ENCODE results near the gene HOXC10.
A peak's percentile ranks its signal among the peaks of the same experiment; 100 is the strongest.

HOXC10 gene

DNA sequence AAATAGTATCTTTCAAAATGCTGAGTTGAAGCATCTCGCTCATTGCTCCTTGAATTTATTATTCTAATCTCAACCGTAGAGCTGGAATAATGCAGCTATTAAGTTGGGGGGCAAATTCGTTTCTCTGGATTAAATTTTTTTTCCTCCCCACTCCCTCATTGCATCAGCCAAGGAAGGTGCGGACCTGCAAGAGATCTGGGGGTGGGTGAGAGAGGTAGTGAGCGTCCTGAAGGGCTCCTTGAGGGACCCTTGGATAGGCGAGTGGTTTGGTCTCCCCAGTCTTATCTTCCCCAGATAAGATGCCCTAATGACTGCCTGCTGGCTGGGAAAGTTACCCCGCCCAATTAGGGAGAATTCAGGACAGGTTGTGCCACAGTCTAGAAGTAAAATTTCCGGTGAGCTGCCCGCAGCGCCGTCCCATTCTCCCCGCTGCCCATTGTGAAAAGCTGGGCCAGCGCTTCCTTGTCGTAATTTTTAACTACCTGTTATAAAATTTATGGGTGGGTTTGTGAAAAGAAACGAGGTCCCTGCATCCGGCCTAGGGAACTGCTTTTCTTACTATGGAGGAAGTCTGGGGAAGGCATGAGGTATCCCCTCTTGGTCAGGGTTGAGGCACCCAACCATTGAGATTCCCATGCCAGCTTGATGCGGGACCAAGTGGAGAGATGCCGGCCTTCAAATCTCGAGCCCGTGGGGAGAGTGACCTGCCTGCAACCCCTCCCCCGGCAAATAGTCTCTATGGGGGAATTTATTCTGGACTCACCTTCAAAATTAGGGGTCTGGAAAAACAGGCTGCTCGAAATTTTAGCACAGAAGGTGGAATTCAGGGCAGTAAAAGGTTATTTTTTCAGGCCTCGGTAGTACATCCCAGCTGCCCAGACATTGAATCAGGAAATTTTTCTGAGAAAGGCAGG is 30.3 kb downstream of the HOXC10 start:
- H3K27ac ChIP-seq (ENCODE audit: low read depth, low read length), result no peak overlapping the region
- no peaks in the 10 kb centered on the region for H4K20me1 ChIP-seq (ENCODE audit: control insufficient read depth, insufficient read depth, low read depth, low read length)
- no peak overlapping the region for H3K4me2 ChIP-seq (ENCODE audit: low read length)
- H3K9me2 ChIP-seq (replicated peaks; ENCODE audit: control insufficient read depth, low read length), result no peaks in the 10 kb centered on the region
- H3K79me2 ChIP-seq (ENCODE audit: control insufficient read depth, low read length), result 0 out of 2 replicates have a peak, but pooled peaks cover 4% of the 10 kb centered on the region
- H3K9me3 ChIP-seq (ENCODE audit: control insufficient read depth, insufficient read depth, low read length), result no peaks in the 10 kb centered on the region
- no peaks in the 10 kb centered on the region; the same call in 1 of the 2 replicates for H3F3A ChIP-seq (ENCODE audit: control insufficient read depth, insufficient read depth)
- TF ChIP-seq, protein P1, sequence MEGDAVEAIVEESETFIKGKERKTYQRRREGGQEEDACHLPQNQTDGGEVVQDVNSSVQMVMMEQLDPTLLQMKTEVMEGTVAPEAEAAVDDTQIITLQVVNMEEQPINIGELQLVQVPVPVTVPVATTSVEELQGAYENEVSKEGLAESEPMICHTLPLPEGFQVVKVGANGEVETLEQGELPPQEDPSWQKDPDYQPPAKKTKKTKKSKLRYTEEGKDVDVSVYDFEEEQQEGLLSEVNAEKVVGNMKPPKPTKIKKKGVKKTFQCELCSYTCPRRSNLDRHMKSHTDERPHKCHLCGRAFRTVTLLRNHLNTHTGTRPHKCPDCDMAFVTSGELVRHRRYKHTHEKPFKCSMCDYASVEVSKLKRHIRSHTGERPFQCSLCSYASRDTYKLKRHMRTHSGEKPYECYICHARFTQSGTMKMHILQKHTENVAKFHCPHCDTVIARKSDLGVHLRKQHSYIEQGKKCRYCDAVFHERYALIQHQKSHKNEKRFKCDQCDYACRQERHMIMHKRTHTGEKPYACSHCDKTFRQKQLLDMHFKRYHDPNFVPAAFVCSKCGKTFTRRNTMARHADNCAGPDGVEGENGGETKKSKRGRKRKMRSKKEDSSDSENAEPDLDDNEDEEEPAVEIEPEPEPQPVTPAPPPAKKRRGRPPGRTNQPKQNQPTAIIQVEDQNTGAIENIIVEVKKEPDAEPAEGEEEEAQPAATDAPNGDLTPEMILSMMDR (IDR thresholded peaks at IDR 0.05; ENCODE audit: low read depth, low read length, poor library complexity, severe bottlenecking), result no peak
- TF ChIP-seq EZH2phosphoT487 (IDR thresholded peaks at IDR 0.05; ENCODE audit: borderline replicate concordance, low read length), result peak; percentile 41
- H3K4me3 ChIP-seq (ENCODE audit: low read length), result no peak overlapping the region
- no peaks in the 10 kb centered on the region for H3K36me3 ChIP-seq (ENCODE audit: control insufficient read depth, low read length)
- H3K4me1 ChIP-seq (ENCODE audit: control insufficient read depth, low read length), result peaks cover 16% of the 10 kb centered on the region
- H3K27me3 ChIP-seq (ENCODE audit: control insufficient read depth, low read length), result peaks cover 55% of the 10 kb centered on the region

DNA sequence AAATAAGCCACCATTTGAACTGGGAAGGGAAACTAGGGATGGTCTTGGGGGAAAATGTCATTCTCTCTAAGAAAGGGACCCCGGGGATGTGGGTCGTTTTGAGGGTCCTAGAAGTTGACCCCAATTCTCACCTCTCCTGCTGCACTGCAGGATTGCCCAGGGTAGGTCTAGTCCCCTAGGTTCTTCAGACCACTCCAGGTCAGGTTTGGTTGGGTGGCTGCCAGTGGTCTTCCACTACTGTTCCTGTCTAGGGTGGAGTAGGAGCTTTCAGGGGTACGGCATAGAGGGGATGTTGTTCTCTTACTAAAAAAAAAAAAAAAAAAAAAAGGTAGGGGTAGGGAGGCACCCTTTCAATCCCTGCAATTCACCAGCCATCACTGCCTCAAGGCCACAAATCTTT is 31.1 kb downstream of the HOXC10 start:
- Histone ChIP-seq H4K20me1 (ENCODE audit: control insufficient read depth, insufficient read depth, low read depth, low read length) (no peaks in the 10 kb centered on the region), H3K4me1 (ENCODE audit: control insufficient read depth, low read length) (peaks cover 13% of the 10 kb centered on the region), H3K9me3 (ENCODE audit: control insufficient read depth, insufficient read depth, low read length) (no peaks in the 10 kb centered on the region), H3K9me2 (replicated peaks; ENCODE audit: control insufficient read depth, low read length) (no peaks in the 10 kb centered on the region), H3K36me3 (ENCODE audit: control insufficient read depth, low read length) (no peaks in the 10 kb centered on the region), H3K4me3 (ENCODE audit: low read length) (no peak overlapping the region), H3K79me2 (ENCODE audit: control insufficient read depth, low read length) (0 out of 2 replicates have a peak, but pooled peaks cover 4% of the 10 kb centered on the region), H3K27ac (ENCODE audit: low read depth, low read length) (no peak overlapping the region), H3K4me2 (ENCODE audit: low read length) (no peak overlapping the region), H3F3A (ENCODE audit: control insufficient read depth, insufficient read depth) (no peaks in the 10 kb centered on the region; the same call in 1 of the 2 replicates), H3K27me3 (ENCODE audit: control insufficient read depth, low read length) (peaks cover 47% of the 10 kb centered on the region)
- TF ChIP-seq EZH2phosphoT487 (IDR thresholded peaks at IDR 0.05; ENCODE audit: borderline replicate concordance, low read length), result no peak
- TF ChIP-seq, protein P1 (IDR thresholded peaks at IDR 0.05; ENCODE audit: low read depth, low read length, poor library complexity, severe bottlenecking), result no peak

DNA sequence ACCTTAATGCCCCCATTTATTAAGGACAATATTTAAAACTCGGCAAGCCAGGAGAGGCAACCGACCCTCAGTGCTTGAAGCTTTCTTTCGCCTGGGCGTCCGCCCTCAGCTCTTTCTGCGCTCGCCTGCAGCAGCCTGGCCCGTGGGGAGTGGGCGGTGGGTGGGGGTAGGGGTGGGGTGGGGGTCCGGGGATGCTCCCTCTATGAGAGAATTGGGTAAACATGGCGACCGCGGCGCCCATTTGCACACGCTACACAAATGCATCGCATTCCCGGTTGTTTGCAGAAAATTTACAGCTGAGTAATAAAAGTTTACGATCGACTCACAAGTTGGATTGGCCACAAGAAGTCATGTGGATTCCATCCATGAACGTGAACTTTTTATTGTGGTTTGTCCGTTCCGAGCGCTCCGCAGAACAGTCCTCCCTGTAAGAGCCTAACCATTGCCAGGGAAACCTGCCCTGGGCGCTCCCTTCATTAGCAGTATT is 31.6 kb downstream of the HOXC10 start:
- Histone ChIP-seq H3K9me2 (replicated peaks; ENCODE audit: control insufficient read depth, low read length) (no peaks in the 10 kb centered on the region), H3K27ac (ENCODE audit: low read depth, low read length) (no peak overlapping the region), H3K4me3 (ENCODE audit: low read length) (no peak overlapping the region), H3F3A (ENCODE audit: control insufficient read depth, insufficient read depth) (no peaks in the 10 kb centered on the region; the same call in 1 of the 2 replicates), H3K9me3 (ENCODE audit: control insufficient read depth, insufficient read depth, low read length) (no peaks in the 10 kb centered on the region), H3K79me2 (ENCODE audit: control insufficient read depth, low read length) (0 out of 2 replicates have a peak, but pooled peaks cover 4% of the 10 kb centered on the region), H3K4me1 (ENCODE audit: control insufficient read depth, low read length) (peaks cover 10% of the 10 kb centered on the region), H3K4me2 (ENCODE audit: low read length) (peak overlapping the region; percentile 89), H3K27me3 (ENCODE audit: control insufficient read depth, low read length) (peaks cover 43% of the 10 kb centered on the region), H3K36me3 (ENCODE audit: control insufficient read depth, low read length) (no peaks in the 10 kb centered on the region), H4K20me1 (ENCODE audit: control insufficient read depth, insufficient read depth, low read depth, low read length) (no peaks in the 10 kb centered on the region)
- no peak for TF ChIP-seq EZH2phosphoT487 (IDR thresholded peaks at IDR 0.05; ENCODE audit: borderline replicate concordance, low read length)
- TF ChIP-seq, protein P1 (IDR thresholded peaks at IDR 0.05; ENCODE audit: low read depth, low read length, poor library complexity, severe bottlenecking), result no peak

Data from DOHH2 (cell line).